Lower leg skin (tissue), 3 donors: ENCODE measurements around the gene BHLHE40.

ENCODE experiments used
- CTCF ChIP-seq, 3 donors: fragments of 450-650 bp; IDR thresholded peaks; one replicate each; pipeline ENCODE4 v1.5.1; 2016; ENCODE audit warnings: antibody characterized with exemption in 3 of 3, mild to moderate bottlenecking in 3 of 3, moderate library complexity in 2 of 3
- POLR2A ChIP-seq, 2 donors: fragments of 450-650 bp; IDR thresholded peaks; one replicate each; pipeline ENCODE4 v1.6.1; 2016 to 2017; ENCODE audit warnings: antibody characterized with exemption in 2 of 2, mild to moderate bottlenecking in 1 of 2, moderate library complexity in 1 of 2

- no peak for TF ChIP-seq POLR2A (IDR thresholded peaks at IDR 0.05)
- no peak for TF ChIP-seq CTCF (IDR thresholded peaks at IDR 0.05)
Measured at GRCh38 chr3:4985330-4986174, 6.3 kb downstream of the BHLHE40 start.
